Keratinocyte (primary cell): ENCODE data around the gene DUSP16. TPM values are rescaled to one million over a fixed set of nuclear protein-coding genes. Genes with fewer than 3 reads are reported as not detected.

Source experiments
- DNase-seq: peaks from one replicate; pipeline ENCODE4 v3.0.0-alpha.2; 2011; ENCODE audit warnings: low read depth, missing footprints, low spot score
- FAIRE-seq: peaks from 2 replicates; lab custom pipeline; 2011; peaks lifted over from hg19 to GRCh38; lab: Jason Lieb, UNC
- H2AFZ ChIP-seq: 2 replicates; pipeline ENCODE4 v1.6.0; 2012; ENCODE audit warnings: low read length, control low read depth, inconsistent platforms; ENCODE audit not compliant: control insufficient read depth
- H3K27ac ChIP-seq: 2 replicates; pipeline ENCODE4 v1.5.1; 2011; ENCODE audit warnings: low read length; ENCODE audit not compliant: control insufficient read depth, insufficient read depth
- H3K27me3 ChIP-seq: 3 replicates; pipeline ENCODE4 v1.6.0; 2011; ENCODE audit warnings: low read length; ENCODE audit not compliant: control insufficient read depth, insufficient read depth; ENCODE audit errors: extremely low read depth
- H3K36me3 ChIP-seq, 2 experiments: 2 replicates in 1 of 2; 3 replicates in 1 of 2; pipeline ENCODE4 v1.5.1; 2011; ENCODE audit warnings: low read length in 2 of 2, mild to moderate bottlenecking in 1 of 2; ENCODE audit not compliant: control insufficient read depth in 2 of 2, insufficient read depth in 2 of 2; ENCODE audit errors: extremely low read depth in 1 of 2
- H3K4me1 ChIP-seq: 3 replicates; pipeline ENCODE4 v1.5.1; 2011; ENCODE audit warnings: low read length; ENCODE audit not compliant: control insufficient read depth, insufficient read depth; ENCODE audit errors: extremely low read depth
- H3K4me2 ChIP-seq: 3 replicates; pipeline ENCODE4 v1.6.0; 2011; ENCODE audit warnings: low read depth, low read length; ENCODE audit not compliant: control insufficient read depth, insufficient read depth; ENCODE audit errors: extremely low read depth
- H3K4me3 ChIP-seq, 3 experiments: fragments of 200-600 bp in 1 of 3; sonication (generic) in 1 of 3; 2 replicates in 2 of 3; 3 replicates in 1 of 3; pipeline ENCODE4 v1.5.1; 2011 to 2016; ENCODE audit warnings: low read length in 3 of 3, mild to moderate bottlenecking in 3 of 3, control low read depth in 2 of 3, inconsistent platforms in 1 of 3, low read depth in 1 of 3, mixed read lengths in 1 of 3, mixed run types in 1 of 3, moderate library complexity in 1 of 3; ENCODE audit not compliant: control insufficient read depth in 2 of 3, insufficient read depth in 2 of 3; ENCODE audit errors: extremely low read depth in 1 of 3
- H3K79me2 ChIP-seq: 2 replicates; pipeline ENCODE4 v1.6.0; 2012; ENCODE audit warnings: low read length; ENCODE audit not compliant: control insufficient read depth, insufficient read depth
- H3K9ac ChIP-seq: 3 replicates; pipeline ENCODE4 v1.6.0; 2011; ENCODE audit warnings: low read length; ENCODE audit not compliant: control insufficient read depth, insufficient read depth; ENCODE audit errors: extremely low read depth
- H3K9me1 ChIP-seq: 3 replicates; pipeline ENCODE4 v1.6.0; 2011; ENCODE audit warnings: low read length; ENCODE audit not compliant: control insufficient read depth, insufficient read depth; ENCODE audit errors: extremely low read depth
- H3K9me3 ChIP-seq: 2 replicates; pipeline ENCODE4 v1.5.1; 2012; ENCODE audit warnings: low read depth, low read length; ENCODE audit not compliant: control insufficient read depth
- H4K20me1 ChIP-seq: 3 replicates; pipeline ENCODE4 v1.6.0; 2011; ENCODE audit warnings: low read length; ENCODE audit not compliant: control insufficient read depth, insufficient read depth; ENCODE audit errors: extremely low read depth
- EZH2 ChIP-seq: IDR thresholded peaks from one replicate; pipeline ENCODE4 v1.6.1; 2012; ENCODE audit warnings: inconsistent platforms, mild to moderate bottlenecking, low read length, moderate library complexity
- dilution Hi-C: fragments of 300-500 bp; cut with MboI; formaldehyde crosslinking; loops from one replicate; pipeline ENCODE4 v1.7.0; 2020; ENCODE audit warnings: low sequenced_read_pairs; ENCODE audit not compliant: extremely low pct_ligation_motif_present
- polyA plus RNA-seq, 5 experiments: library from polyadenylated mRNA; depleted of rRNA in 3 of 5; stranded (reverse) in 3 of 5; stranded (forward) in 1 of 5; unstranded in 1 of 5; fragments of >200 nt; gene quantifications; 1 replicate in 1 of 5; 2 replicates in 3 of 5; 3 replicates in 1 of 5; pipeline versions ENCODE4 v1.2.1 to v1.2.3, GENCODE V29; 2011 to 2012; ENCODE audit warnings: missing spikeins in 2 of 5, low read depth in 1 of 5, low replicate concordance in 1 of 5
- TF ChIP-seq, protein P1 (sequence below), 3 experiments: IDR thresholded peaks in 1 of 3; conservative IDR thresholded peaks in 1 of 3; optimal IDR thresholded peaks in 1 of 3; 2 replicates in 2 of 3; 3 replicates in 1 of 3; pipeline versions ENCODE3 to v1.5.1; 2011; ENCODE audit warnings: low read length in 3 of 3, mild to moderate bottlenecking in 3 of 3, moderate library complexity in 2 of 3, control low read depth in 1 of 3, inconsistent platforms in 1 of 3; ENCODE audit not compliant: insufficient read depth in 2 of 3; ENCODE audit errors: extremely low read depth in 1 of 3

DUSP16 gene
- polyA plus RNA-seq, 1 donor (not counting 4 experiments of a cell fraction or from before 2014, with no cell fraction given), result 9.3 TPM

DNA sequence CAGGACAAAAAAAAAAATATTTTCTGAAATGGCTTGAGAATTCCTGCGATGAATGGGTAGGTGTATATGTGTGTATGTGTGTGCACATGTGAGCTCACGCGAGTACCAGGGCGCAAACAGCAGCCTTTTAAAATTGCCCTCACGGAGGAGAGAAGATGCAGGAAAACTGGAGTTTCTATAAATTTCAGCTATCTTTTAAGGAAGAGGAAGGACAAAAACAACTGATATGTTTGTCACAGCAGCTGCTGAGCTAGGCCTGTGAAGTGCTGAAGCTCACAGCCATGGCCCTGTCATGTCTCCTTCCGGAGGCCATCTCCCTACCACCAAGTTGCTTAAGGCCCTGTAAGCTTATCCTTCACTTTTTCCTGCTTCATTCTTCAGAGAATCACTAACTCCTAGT, 40.8 kb downstream of the DUSP16 start:
- Histone ChIP-seq H3K9me1 (no peaks in the 10 kb centered on the region), H4K20me1 (no peaks in the 10 kb centered on the region), H3K9me3 (no peaks in the 10 kb centered on the region), H3K9ac (no peak overlapping the region), H3K79me2 (no peaks in the 10 kb centered on the region), H3K4me2 (no peak overlapping the region), H3K4me1 (no peaks in the 10 kb centered on the region), H3K4me3 (no peak overlapping the region), H3K27me3 (no peaks in the 10 kb centered on the region), H3K36me3 (peaks cover 1 to 6% of the 10 kb centered on the region in 2 experiments), H3K27ac (no peak overlapping the region), H2AFZ (no peak overlapping the region)
- FAIRE-seq (no peak), DNase-seq (no peak)
- dilution Hi-C loops, result no loop called here
- TF ChIP-seq, protein P1, sequence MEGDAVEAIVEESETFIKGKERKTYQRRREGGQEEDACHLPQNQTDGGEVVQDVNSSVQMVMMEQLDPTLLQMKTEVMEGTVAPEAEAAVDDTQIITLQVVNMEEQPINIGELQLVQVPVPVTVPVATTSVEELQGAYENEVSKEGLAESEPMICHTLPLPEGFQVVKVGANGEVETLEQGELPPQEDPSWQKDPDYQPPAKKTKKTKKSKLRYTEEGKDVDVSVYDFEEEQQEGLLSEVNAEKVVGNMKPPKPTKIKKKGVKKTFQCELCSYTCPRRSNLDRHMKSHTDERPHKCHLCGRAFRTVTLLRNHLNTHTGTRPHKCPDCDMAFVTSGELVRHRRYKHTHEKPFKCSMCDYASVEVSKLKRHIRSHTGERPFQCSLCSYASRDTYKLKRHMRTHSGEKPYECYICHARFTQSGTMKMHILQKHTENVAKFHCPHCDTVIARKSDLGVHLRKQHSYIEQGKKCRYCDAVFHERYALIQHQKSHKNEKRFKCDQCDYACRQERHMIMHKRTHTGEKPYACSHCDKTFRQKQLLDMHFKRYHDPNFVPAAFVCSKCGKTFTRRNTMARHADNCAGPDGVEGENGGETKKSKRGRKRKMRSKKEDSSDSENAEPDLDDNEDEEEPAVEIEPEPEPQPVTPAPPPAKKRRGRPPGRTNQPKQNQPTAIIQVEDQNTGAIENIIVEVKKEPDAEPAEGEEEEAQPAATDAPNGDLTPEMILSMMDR (optimal IDR thresholded peaks at IDR 0.05 in 1 of 3, IDR thresholded peaks at IDR 0.05 in 1 of 3, conservative IDR thresholded peaks at IDR 0.05 in 1 of 3; ENCODE audit: extremely low read depth in 1 of 3, insufficient read depth in 2 of 3, low read length in 3 of 3), result no peak
- no peak for TF ChIP-seq EZH2

DNA sequence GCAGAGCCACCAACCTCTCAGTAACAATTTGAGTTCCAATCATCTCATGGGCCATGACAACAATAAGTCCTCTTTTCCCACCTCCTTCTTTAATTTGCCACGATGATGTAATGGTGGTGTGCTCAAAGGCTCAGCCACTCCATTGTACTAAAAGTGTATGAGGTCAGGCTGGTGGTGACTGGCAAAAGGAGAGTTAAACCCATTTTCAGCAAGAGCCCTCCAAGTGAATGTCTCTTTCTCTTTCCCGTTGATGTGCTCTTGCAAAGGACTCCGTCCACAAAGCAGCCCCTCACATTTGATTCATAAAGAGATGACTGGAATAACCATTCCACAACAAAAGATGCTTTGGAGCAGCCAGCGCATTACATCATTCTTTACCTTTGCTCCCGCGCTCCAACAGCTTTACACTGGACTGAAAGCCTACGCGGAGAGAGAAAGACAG, 41.6 kb downstream of the DUSP16 start:
- FAIRE-seq (no peak), DNase-seq (no peak)
- Histone ChIP-seq H3K9ac (no peak overlapping the region), H3K4me2 (no peak overlapping the region), H3K27me3 (no peaks in the 10 kb centered on the region), H3K79me2 (no peaks in the 10 kb centered on the region), H3K27ac (no peak overlapping the region), H3K9me1 (no peaks in the 10 kb centered on the region), H3K4me3 (no peak overlapping the region), H3K4me1 (no peaks in the 10 kb centered on the region), H3K9me3 (no peaks in the 10 kb centered on the region), H4K20me1 (no peaks in the 10 kb centered on the region), H2AFZ (no peak overlapping the region), H3K36me3 (peaks cover 1 to 6% of the 10 kb centered on the region in 2 experiments)
- dilution Hi-C loops, result no loop called here
- TF ChIP-seq, protein P1 (optimal IDR thresholded peaks at IDR 0.05 in 1 of 3, IDR thresholded peaks at IDR 0.05 in 1 of 3, conservative IDR thresholded peaks at IDR 0.05 in 1 of 3; ENCODE audit: extremely low read depth in 1 of 3, insufficient read depth in 2 of 3, low read length in 3 of 3), result no peak
- no peak for TF ChIP-seq EZH2
